ENCODE measurements around the gene PRKAG3. TPM values are rescaled to one million over a fixed set of nuclear protein-coding genes. Genes with fewer than 3 reads are reported as not detected.

The PRKAG3 gene
- total RNA-seq, 1 donor from 2014 or later: not detected

DNA sequence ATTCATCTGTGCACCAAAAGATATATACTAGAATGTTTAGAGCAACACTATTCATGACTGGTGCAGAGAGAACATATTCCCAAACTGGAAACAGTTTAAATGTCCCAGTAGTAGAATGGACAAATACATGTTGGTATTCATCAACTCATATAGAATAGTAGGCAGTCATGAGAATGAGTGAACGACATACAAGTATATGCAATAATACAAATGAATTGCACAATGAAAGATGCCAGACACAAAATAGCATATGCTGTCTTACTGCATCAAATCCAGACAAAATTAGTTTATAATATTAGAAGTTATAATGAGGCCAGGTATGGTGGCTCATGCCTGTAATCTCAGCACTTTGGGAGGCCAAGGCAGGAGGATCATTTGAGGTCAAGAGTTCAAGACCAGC is 8.3 kb upstream of the PRKAG3 start:
- TF ChIP-seq, protein P1, sequence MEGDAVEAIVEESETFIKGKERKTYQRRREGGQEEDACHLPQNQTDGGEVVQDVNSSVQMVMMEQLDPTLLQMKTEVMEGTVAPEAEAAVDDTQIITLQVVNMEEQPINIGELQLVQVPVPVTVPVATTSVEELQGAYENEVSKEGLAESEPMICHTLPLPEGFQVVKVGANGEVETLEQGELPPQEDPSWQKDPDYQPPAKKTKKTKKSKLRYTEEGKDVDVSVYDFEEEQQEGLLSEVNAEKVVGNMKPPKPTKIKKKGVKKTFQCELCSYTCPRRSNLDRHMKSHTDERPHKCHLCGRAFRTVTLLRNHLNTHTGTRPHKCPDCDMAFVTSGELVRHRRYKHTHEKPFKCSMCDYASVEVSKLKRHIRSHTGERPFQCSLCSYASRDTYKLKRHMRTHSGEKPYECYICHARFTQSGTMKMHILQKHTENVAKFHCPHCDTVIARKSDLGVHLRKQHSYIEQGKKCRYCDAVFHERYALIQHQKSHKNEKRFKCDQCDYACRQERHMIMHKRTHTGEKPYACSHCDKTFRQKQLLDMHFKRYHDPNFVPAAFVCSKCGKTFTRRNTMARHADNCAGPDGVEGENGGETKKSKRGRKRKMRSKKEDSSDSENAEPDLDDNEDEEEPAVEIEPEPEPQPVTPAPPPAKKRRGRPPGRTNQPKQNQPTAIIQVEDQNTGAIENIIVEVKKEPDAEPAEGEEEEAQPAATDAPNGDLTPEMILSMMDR (conservative IDR thresholded peaks at IDR 0.05): no peak
- H3K4me1 Mint-ChIP-seq: no peaks in the 10 kb centered on the region
- peaks cover 74% of the 10 kb centered on the region for H3K27me3 Mint-ChIP-seq (ENCODE audit: low read depth)
- H3K27ac Mint-ChIP-seq (ENCODE audit: unreplicated experiment): no peak overlapping the region
- no peak overlapping the region for H3K4me3 Mint-ChIP-seq
- DNase-seq (ENCODE audit: low read depth, low spot score): no peak
- H3K36me3 Mint-ChIP-seq (ENCODE audit: low read depth): peaks cover 3% of the 10 kb centered on the region
- peaks cover 6% of the 10 kb centered on the region for H3K9me3 Mint-ChIP-seq

DNA sequence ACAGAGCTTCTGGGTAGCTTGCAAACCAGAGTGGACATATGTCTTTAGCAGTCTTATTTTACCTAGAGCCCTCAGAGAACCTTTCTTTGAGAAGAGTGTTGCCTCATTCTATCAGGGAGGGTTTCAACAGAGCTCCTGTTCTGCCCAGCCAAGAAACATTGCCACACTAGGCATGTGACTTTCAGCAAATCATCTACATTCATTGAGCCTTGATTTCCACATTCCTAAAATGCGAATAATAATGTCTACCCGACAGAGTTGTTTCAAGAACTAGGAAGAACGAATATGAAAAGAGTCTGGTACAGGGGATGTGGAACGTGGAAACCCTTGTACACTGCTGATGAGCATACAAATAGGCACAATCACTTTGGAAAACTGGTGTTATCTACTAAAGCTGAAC is 7.8 kb upstream of the PRKAG3 start:
- Mint-ChIP-seq H3K27ac (ENCODE audit: unreplicated experiment) (no peak overlapping the region), H3K27me3 (ENCODE audit: low read depth) (peaks cover 74% of the 10 kb centered on the region), H3K9me3 (peaks cover 5% of the 10 kb centered on the region), H3K4me3 (no peak overlapping the region), H3K4me1 (no peaks in the 10 kb centered on the region), H3K36me3 (ENCODE audit: low read depth) (peaks cover 3% of the 10 kb centered on the region)
- DNase-seq (ENCODE audit: low read depth, low spot score): no peak
- TF ChIP-seq, protein P1 (conservative IDR thresholded peaks at IDR 0.05): no peak

DNA sequence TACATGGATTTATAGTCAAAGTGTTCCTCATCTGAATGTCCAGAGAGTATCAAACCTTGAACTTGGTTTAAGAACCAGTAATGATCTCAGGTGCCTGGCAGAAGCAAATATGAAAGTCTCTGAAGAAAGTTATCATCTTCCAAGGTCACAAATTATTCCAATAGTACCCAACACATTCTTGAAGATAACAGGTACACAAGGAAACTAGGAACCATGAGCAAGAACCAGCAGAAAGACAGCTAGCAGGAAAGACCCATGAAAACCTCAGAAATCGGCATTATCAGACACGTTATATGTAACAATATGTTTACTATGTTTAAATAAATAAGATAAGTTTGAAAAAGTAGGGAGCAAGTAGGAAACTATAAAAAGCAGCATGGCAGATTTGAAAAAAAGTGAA is 5.9 kb upstream of the PRKAG3 start:
- Mint-ChIP-seq H3K27me3 (ENCODE audit: low read depth) (peaks cover 82% of the 10 kb centered on the region), H3K4me3 (no peak overlapping the region), H3K9me3 (peaks cover 2% of the 10 kb centered on the region), H3K27ac (ENCODE audit: unreplicated experiment) (no peak overlapping the region), H3K36me3 (ENCODE audit: low read depth) (no peaks in the 10 kb centered on the region), H3K4me1 (no peaks in the 10 kb centered on the region)
- no peak for DNase-seq (ENCODE audit: low read depth, low spot score)
- TF ChIP-seq, protein P1 (conservative IDR thresholded peaks at IDR 0.05): no peak

DNA sequence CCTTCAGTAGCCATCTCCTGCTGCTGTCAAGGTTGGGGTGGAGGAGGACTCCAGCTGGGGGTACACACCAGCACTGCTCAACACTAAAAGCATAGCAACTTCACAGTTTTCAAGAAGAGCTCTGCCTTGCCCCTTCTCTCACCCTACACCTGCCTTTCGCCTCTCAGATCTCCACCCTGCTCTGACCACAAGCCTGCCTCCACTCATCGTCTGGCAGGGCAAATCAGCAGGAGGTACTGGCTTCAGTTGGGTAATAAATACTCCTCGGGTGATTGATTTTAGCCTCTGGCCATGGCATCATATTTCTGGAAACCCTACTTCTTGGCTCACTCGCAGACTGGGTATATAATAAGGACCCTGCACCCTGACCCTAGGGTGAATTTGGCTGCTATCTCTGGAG is 3.1 kb upstream of the PRKAG3 start:
- H3K27ac Mint-ChIP-seq (ENCODE audit: unreplicated experiment): no peak overlapping the region
- H3K9me3 Mint-ChIP-seq: peaks cover 2% of the 10 kb centered on the region
- H3K4me3 Mint-ChIP-seq: no peak overlapping the region
- H3K27me3 Mint-ChIP-seq (ENCODE audit: low read depth): peaks cover 81% of the 10 kb centered on the region
- no peaks in the 10 kb centered on the region for H3K36me3 Mint-ChIP-seq (ENCODE audit: low read depth)
- H3K4me1 Mint-ChIP-seq: no peaks in the 10 kb centered on the region
- TF ChIP-seq, protein P1 (conservative IDR thresholded peaks at IDR 0.05): no peak
- no peak for DNase-seq (ENCODE audit: low read depth, low spot score)

DNA sequence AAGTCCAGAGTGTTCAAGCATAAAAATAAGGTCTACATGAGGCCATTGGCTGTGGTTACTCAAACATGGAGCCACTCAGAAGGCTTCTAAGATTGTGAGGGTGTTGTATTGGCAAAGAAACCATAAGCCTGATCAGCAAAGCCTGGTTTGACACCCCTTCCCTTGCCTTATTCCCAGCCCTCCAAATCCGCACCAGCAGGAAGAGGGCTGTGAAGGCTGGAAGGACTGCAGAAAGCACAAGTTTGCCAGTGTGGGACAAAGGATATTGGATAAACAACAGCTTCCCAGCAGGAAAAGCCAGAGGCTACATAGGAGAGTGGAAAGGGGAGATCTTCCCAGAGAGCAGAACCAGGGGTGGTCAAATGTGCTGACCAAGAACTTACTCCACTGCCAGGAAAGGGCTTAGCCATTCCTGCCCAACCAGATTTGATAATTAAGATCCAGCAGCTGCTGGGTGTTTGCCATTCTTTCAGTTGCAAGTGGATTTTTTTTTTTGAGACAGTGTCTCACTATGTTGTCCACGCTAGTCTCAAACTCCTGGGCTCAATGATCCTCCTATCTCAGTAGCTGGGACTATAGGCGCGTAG is 1.5 kb upstream of the PRKAG3 start:
- H3K4me3 Mint-ChIP-seq: no peak overlapping the region
- H3K36me3 Mint-ChIP-seq (ENCODE audit: low read depth): no peaks in the 10 kb centered on the region
- no peak for DNase-seq (ENCODE audit: low read depth, low spot score)
- no peaks in the 10 kb centered on the region for H3K4me1 Mint-ChIP-seq
- TF ChIP-seq, protein P1 (conservative IDR thresholded peaks at IDR 0.05): no peak
- H3K27ac Mint-ChIP-seq (ENCODE audit: unreplicated experiment): no peak overlapping the region
- peaks cover 67% of the 10 kb centered on the region for H3K27me3 Mint-ChIP-seq (ENCODE audit: low read depth)
- peaks cover 2% of the 10 kb centered on the region for H3K9me3 Mint-ChIP-seq

Measured in neural crest cell (in vitro differentiated cells).